Neuronal stem cell (in vitro differentiated cells): ENCODE results near the gene RAVER1.

Source experiments
- DNase-seq: peaks from one replicate; pipeline ENCODE4 v3.0.0-alpha.2; 2013; ENCODE audit warnings: low spot score
- H2AFZ ChIP-seq: one replicate; pipeline ENCODE4 v1.6.1; 2013; ENCODE audit warnings: mild to moderate bottlenecking, low read length, inconsistent platforms
- H2AK5ac ChIP-seq: 2 replicates; pipeline ENCODE4 v1.6.1; 2013; ENCODE audit warnings: low read depth, mild to moderate bottlenecking, inconsistent platforms, low read length, moderate library complexity, mixed read lengths
- H2BK120ac ChIP-seq: 2 replicates; pipeline ENCODE4 v1.6.1; 2013; ENCODE audit warnings: low read depth, mild to moderate bottlenecking, inconsistent platforms, low read length, moderate library complexity, mixed read lengths
- H2BK12ac ChIP-seq: one replicate; pipeline ENCODE4 v1.6.1; 2013; ENCODE audit warnings: low read length, inconsistent platforms
- H2BK15ac ChIP-seq: 2 replicates; pipeline ENCODE4 v1.6.1; 2013; ENCODE audit warnings: mild to moderate bottlenecking, low read length, inconsistent platforms, mixed read lengths
- H2BK5ac ChIP-seq: one replicate; pipeline ENCODE4 v1.6.1; 2013; ENCODE audit warnings: inconsistent platforms, mild to moderate bottlenecking, low read length, moderate library complexity
- H3K14ac ChIP-seq: one replicate; pipeline ENCODE4 v1.6.1; 2013; ENCODE audit warnings: low read length, inconsistent platforms
- H3K18ac ChIP-seq: 2 replicates; pipeline ENCODE4 v1.6.1; 2013; ENCODE audit warnings: low read length, inconsistent platforms
- H3K23ac ChIP-seq: 2 replicates; pipeline ENCODE4 v1.6.1; 2013; ENCODE audit warnings: low read depth, mild to moderate bottlenecking, mixed read lengths, low read length, inconsistent platforms; ENCODE audit not compliant: poor library complexity
- H3K27ac ChIP-seq: replicated peaks from 3 replicates; pipeline ENCODE4 v1.5.1; 2013; ENCODE audit warnings: low read length, inconsistent platforms
- H3K27me3 ChIP-seq, 3 experiments: 2 replicates each; pipeline ENCODE4 v1.6.1; 2013; ENCODE audit warnings: low read length in 3 of 3, mild to moderate bottlenecking in 2 of 3, inconsistent platforms in 1 of 3, low read depth in 1 of 3, mixed read lengths in 1 of 3, moderate library complexity in 1 of 3; ENCODE audit not compliant: control insufficient read depth in 3 of 3, insufficient read depth in 3 of 3
- H3K36me3 ChIP-seq, 2 donors: replicated peaks in 1 of 2; 2 replicates each; pipeline ENCODE4 v1.6.1; 2013; ENCODE audit warnings: low read length in 2 of 2; ENCODE audit not compliant: control insufficient read depth in 2 of 2, insufficient read depth in 2 of 2
- H3K4ac ChIP-seq: 2 replicates; pipeline ENCODE4 v1.6.1; 2013; ENCODE audit warnings: inconsistent platforms, mild to moderate bottlenecking, low read length, moderate library complexity
- H3K4me1 ChIP-seq, 2 donors: 1 replicate in 1 of 2; 2 replicates in 1 of 2; pipeline ENCODE4 v1.6.1; 2013; ENCODE audit warnings: low read length in 2 of 2, low read depth in 1 of 2; ENCODE audit not compliant: control insufficient read depth in 2 of 2, insufficient read depth in 1 of 2
- H3K4me2 ChIP-seq: one replicate; pipeline ENCODE4 v1.6.1; 2013; ENCODE audit warnings: mild to moderate bottlenecking, low read length, inconsistent platforms; ENCODE audit not compliant: insufficient read depth, poor library complexity, severe bottlenecking
- H3K4me3 ChIP-seq, 2 donors: 2 replicates each; pipeline ENCODE4 v1.5.1; 2013; ENCODE audit warnings: low read length in 2 of 2, mild to moderate bottlenecking in 2 of 2, inconsistent platforms in 1 of 2, moderate library complexity in 1 of 2
- H3K79me1 ChIP-seq: one replicate; pipeline ENCODE4 v1.6.1; 2013; ENCODE audit warnings: low read depth, mild to moderate bottlenecking, inconsistent platforms, low read length, moderate library complexity
- H3K9ac ChIP-seq: one replicate; pipeline ENCODE4 v1.6.1; 2013; ENCODE audit warnings: mild to moderate bottlenecking, low read depth, low read length, inconsistent platforms; ENCODE audit not compliant: poor library complexity
- H3K9me3 ChIP-seq, 2 donors: replicated peaks in 1 of 2; 2 replicates each; pipeline versions ENCODE3 to v1.6.1; 2013; ENCODE audit warnings: low read length in 2 of 2, mild to moderate bottlenecking in 2 of 2, inconsistent platforms in 1 of 2, low read depth in 1 of 2, mixed read lengths in 1 of 2, moderate library complexity in 1 of 2; ENCODE audit not compliant: control insufficient read depth in 2 of 2, insufficient read depth in 1 of 2
- H4K8ac ChIP-seq: one replicate; pipeline ENCODE4 v1.6.1; 2013; ENCODE audit warnings: low read depth, mild to moderate bottlenecking, inconsistent platforms, low read length, moderate library complexity
- H4K91ac ChIP-seq: one replicate; pipeline ENCODE4 v1.6.1; 2013; ENCODE audit warnings: low read length, low read depth, mild to moderate bottlenecking, inconsistent platforms; ENCODE audit not compliant: poor library complexity
- WGBS, 2 donors: extraction: QIAGEN DNeasy Blood & Tissue Kit; methylation state at CpG; one replicate each; pipeline ENCODE4 v1.1.7; 2013; ENCODE audit warnings: missing lambda C conversion rate in 2 of 2, mixed read lengths in 1 of 2; ENCODE audit not compliant: insufficient read length in 2 of 2, insufficient replicate concordance in 1 of 2; ENCODE audit errors: extremely low coverage in 2 of 2; 5-methylcytosine and 5-hydroxymethylcytosine counted together

The RAVER1 gene

GRCh38 chr19:10290357-10290875 lies 42.9 kb downstream of the RAVER1 start:
- H4K8ac ChIP-seq = no peak overlapping the region
- peak overlapping the region; percentile 69 for H2BK15ac ChIP-seq
- H3K4me2 ChIP-seq = peak overlapping the region; percentile 68
- no CpG with 5 or more reads among the region's 30 CpGs for WGBS, 2 donors
- peak overlapping the region; percentile 98 for H2AFZ ChIP-seq
- no peak overlapping the region for H4K91ac ChIP-seq
- H3K18ac ChIP-seq = peak overlapping the region; percentile 76
- no peak overlapping the region for H3K14ac ChIP-seq
- H3K79me1 ChIP-seq = no peaks in the 10 kb centered on the region
- H3K9ac ChIP-seq = peak overlapping the region; percentile 9
- H3K4me3 ChIP-seq = peak overlapping the region; percentile 55 to 63
- H3K23ac ChIP-seq = peak overlapping the region; percentile 52
- H3K36me3 ChIP-seq = peaks cover 0 to 8% of the 10 kb centered on the region in 2 donors
- H3K27ac ChIP-seq = no peak overlapping the region
- peak overlapping the region; percentile 26 for H2BK5ac ChIP-seq
- peak overlapping the region; percentile 51 for H2BK12ac ChIP-seq
- H2BK120ac ChIP-seq = no peak overlapping the region
- DNase-seq = no peak
- H3K27me3 ChIP-seq = peaks cover 60 to 94% (median 66%) of the 10 kb centered on the region in 3 experiments
- H3K4ac ChIP-seq = peak overlapping the region; percentile 86
- peaks cover 5 to 15% of the 10 kb centered on the region in 2 donors for H3K9me3 ChIP-seq
- H2AK5ac ChIP-seq = peak overlapping the region; percentile 85
- peaks cover 26 to 32% of the 10 kb centered on the region in 2 donors for H3K4me1 ChIP-seq

DNA sequence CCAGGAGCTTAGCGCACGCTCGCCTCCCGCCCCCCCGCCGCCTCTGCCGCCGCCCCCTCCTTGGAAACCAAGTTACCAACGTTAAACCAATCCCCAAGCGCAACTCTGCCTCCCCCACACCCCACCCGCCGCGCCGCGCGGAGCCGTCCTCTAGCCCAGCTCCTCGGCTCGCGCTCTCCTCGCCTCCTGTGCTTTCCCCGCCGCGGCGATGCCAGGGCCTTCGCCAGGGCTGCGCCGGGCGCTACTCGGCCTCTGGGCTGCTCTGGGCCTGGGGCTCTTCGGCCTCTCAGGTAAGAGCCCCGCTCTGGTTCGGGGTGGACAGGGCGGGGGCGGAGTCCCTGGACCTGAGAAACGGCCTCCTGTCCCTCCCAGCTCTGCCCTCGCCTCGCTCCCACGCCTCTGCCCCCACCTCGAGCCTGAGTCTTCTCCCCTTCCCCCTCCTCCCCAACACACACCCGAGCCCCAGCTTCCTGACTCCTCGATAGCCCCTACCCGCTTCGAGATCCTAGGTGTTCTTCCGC lies 43.4 kb downstream of the RAVER1 start, which contains the start of gene ICAM5:
TSS of gene ICAM5 (plus strand) at position 117 of the 521 bp plus-strand sequence. CDS start at position 209, 92 bp downstream.
- Histone ChIP-seq H4K8ac (no peak within 1 kb of the TSS), H3K14ac (no peak within 1 kb of the TSS), H3K4ac (peak within 1 kb of the TSS; percentile 86), H2AK5ac (peak within 1 kb of the TSS; percentile 85), H3K27ac (no peak within 1 kb of the TSS), H3K4me1 (peaks cover 26 to 32% of the 10 kb centered on the region in 2 donors), H3K9ac (peak within 1 kb of the TSS; percentile 33), H3K9me3 (peaks cover 5 to 15% of the 10 kb centered on the region in 2 donors), H3K23ac (peak within 1 kb of the TSS; percentile 52), H3K4me3 (peak within 1 kb of the TSS; percentile 55 to 63), H2BK12ac (peak within 1 kb of the TSS; percentile 51), H3K4me2 (peak within 1 kb of the TSS; percentile 68), H3K79me1 (no peaks in the 10 kb centered on the region), H2BK120ac (no peak within 1 kb of the TSS), H3K18ac (peak within 1 kb of the TSS; percentile 76), H3K27me3 (peaks cover 54 to 88% (median 62%) of the 10 kb centered on the region in 3 experiments), H2BK15ac (peak within 1 kb of the TSS; percentile 69), H4K91ac (no peak within 1 kb of the TSS), H2BK5ac (peak within 1 kb of the TSS; percentile 26), H3K36me3 (peaks cover 0 to 13% of the 10 kb centered on the region in 2 donors), H2AFZ (peak within 1 kb of the TSS; percentile 98)
- WGBS, 2 donors = no CpG with 5 or more reads among the region's 45 CpGs
- no peak for DNase-seq

- Histone ChIP-seq H2BK15ac (no peak overlapping the region), H3K4me1 (peaks cover 26 to 32% of the 10 kb centered on the region in 2 donors), H2BK12ac (no peak overlapping the region), H3K27me3 (peaks cover 49 to 82% (median 58%) of the 10 kb centered on the region in 3 experiments), H3K9me3 (peaks cover 5 to 15% of the 10 kb centered on the region in 2 donors), H3K14ac (no peak overlapping the region), H3K27ac (no peak overlapping the region), H3K4me3 (peak overlapping the region; percentile 19 to 55), H4K8ac (no peak overlapping the region), H3K4ac (no peak overlapping the region), H3K79me1 (no peaks in the 10 kb centered on the region), H4K91ac (no peak overlapping the region), H3K23ac (peak overlapping the region; percentile 52), H2BK5ac (no peak overlapping the region), H3K4me2 (peak overlapping the region; percentile 68), H3K36me3 (peaks cover 0 to 19% of the 10 kb centered on the region in 2 donors), H2AK5ac (no peak overlapping the region), H2BK120ac (no peak overlapping the region), H3K18ac (peak overlapping the region; percentile 3), H3K9ac (peak overlapping the region; percentile 33), H2AFZ (peak overlapping the region; percentile 98)
- no peak for DNase-seq
- WGBS, 2 donors = no CpG with 5 or more reads among the region's 50 CpGs
Observed at GRCh38 chr19:10289167-10289835, 44.0 kb downstream of the RAVER1 start.

- peak overlapping the region; percentile 98 for H2AFZ ChIP-seq
- WGBS, 2 donors = no CpG with 5 or more reads among the region's 23 CpGs
- H4K8ac ChIP-seq = no peak overlapping the region
- no peaks in the 10 kb centered on the region for H3K79me1 ChIP-seq
- H3K4me1 ChIP-seq = peaks cover 26 to 32% of the 10 kb centered on the region in 2 donors
- H4K91ac ChIP-seq = no peak overlapping the region
- H2BK12ac ChIP-seq = no peak overlapping the region
- H3K9me3 ChIP-seq = peaks cover 5 to 15% of the 10 kb centered on the region in 2 donors
- H3K27ac ChIP-seq = no peak overlapping the region
- H3K4me2 ChIP-seq = peak overlapping the region; percentile 68
- peak overlapping the region; percentile 9 for H3K9ac ChIP-seq
- H3K14ac ChIP-seq = no peak overlapping the region
- peak overlapping the region; percentile 19 to 55 for H3K4me3 ChIP-seq
- no peak overlapping the region for H2BK5ac ChIP-seq
- no peak overlapping the region for H3K4ac ChIP-seq
- DNase-seq = no peak
- H2BK120ac ChIP-seq = no peak overlapping the region
- peak overlapping the region; percentile 16 for H3K23ac ChIP-seq
- peaks cover 0 to 25% of the 10 kb centered on the region in 2 donors for H3K36me3 ChIP-seq
- H2AK5ac ChIP-seq = no peak overlapping the region
- no peak overlapping the region for H2BK15ac ChIP-seq
- H3K27me3 ChIP-seq = peaks cover 43 to 76% (median 52%) of the 10 kb centered on the region in 3 experiments
- H3K18ac ChIP-seq = peak overlapping the region; percentile 1
Observed at GRCh38 chr19:10288662-10289166, 44.6 kb downstream of the RAVER1 start.
